ENCODE results near the gene MRPS27.

The MRPS27 gene

GRCh38 chr5:72271702-72272101, 48.3 kb downstream of the MRPS27 start:
- no peak for DNase-seq (ENCODE audit: low spot score)

GRCh38 chr5:72270037-72270436, 50.0 kb downstream of the MRPS27 start:
- no peak for TF ChIP-seq CTCF (IDR thresholded peaks at IDR 0.05; ENCODE audit: extremely low read depth, missing control alignments)
- DNase-seq (ENCODE audit: low spot score), result no peak

More at GRCh38 chr5:72271702-72272101, 48.3 kb downstream of the MRPS27 start:
- no peak for TF ChIP-seq CTCF (IDR thresholded peaks at IDR 0.05; ENCODE audit: extremely low read depth, missing control alignments)

- TF ChIP-seq CTCF (IDR thresholded peaks at IDR 0.05; ENCODE audit: extremely low read depth, missing control alignments), result no peak
These were observed 50.6 kb downstream of the MRPS27 start for GRCh38 chr5:72269411-72269780.

GRCh38 chr5:72268753-72269410, 51.2 kb downstream of the MRPS27 start:
- peak; percentile 68 for TF ChIP-seq CTCF (IDR thresholded peaks at IDR 0.05; ENCODE audit: extremely low read depth, missing control alignments)
- DNase-seq (ENCODE audit: low spot score), result peak; percentile 31

More at GRCh38 chr5:72269411-72269780, 50.6 kb downstream of the MRPS27 start:
- DNase-seq (ENCODE audit: low spot score), result no peak

- TF ChIP-seq CTCF (IDR thresholded peaks at IDR 0.05; ENCODE audit: extremely low read depth, missing control alignments), result no peak
- no peak for DNase-seq (ENCODE audit: low spot score)
These were observed 51.8 kb downstream of the MRPS27 start for GRCh38 chr5:72268260-72268659.

GRCh38 chr5:72267685-72268084, 52.4 kb downstream of the MRPS27 start:
- TF ChIP-seq CTCF (IDR thresholded peaks at IDR 0.05; ENCODE audit: extremely low read depth, missing control alignments), result no peak
- DNase-seq (ENCODE audit: low spot score), result no peak

GRCh38 chr5:72266862-72267261, 53.2 kb downstream of the MRPS27 start:
- DNase-seq (ENCODE audit: low spot score), result no peak
- TF ChIP-seq CTCF (IDR thresholded peaks at IDR 0.05; ENCODE audit: extremely low read depth, missing control alignments), result no peak

Data from GM20000 (cell line).